A204.1 (cell line): Measurements from ENCODE around the gene AFF3.
"Not testable (repeated sequence)": the region's sequence is repeated elsewhere in the genome, so short reads cannot be mapped to it uniquely, and the experiment has no call there.

ENCODE experiments used
- FAIRE-seq: peaks from 2 replicates; lab custom pipeline; 2012; peaks lifted over from hg19 to GRCh38; lab: Jason Lieb, UNC

AFF3 gene

DNA sequence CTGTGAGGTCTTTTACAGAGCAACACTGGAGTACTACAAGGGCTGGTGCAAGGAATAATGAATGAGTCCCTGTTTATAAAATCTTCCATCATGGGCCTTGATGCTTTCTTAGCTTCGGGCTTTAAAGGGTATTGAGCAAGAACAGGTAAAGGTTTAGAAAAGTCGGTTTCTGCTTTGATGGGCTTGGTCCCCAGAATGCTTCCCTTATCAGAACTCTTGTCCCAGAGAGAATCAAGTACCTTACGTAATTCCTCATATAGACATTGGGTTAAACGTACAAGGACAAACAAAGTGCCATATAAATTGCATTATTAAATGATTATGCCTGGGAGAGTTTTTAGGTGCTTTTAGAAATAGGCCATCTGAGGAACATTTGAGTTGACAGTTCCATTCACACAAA is 628.0 kb downstream of the AFF3 start:
- FAIRE-seq: no peak

GRCh38 chr2:99512181-99512591 is 630.2 kb downstream of the AFF3 start:
- no peak for FAIRE-seq

- FAIRE-seq: no peak
These were observed 633.0 kb downstream of the AFF3 start for GRCh38 chr2:99509387-99509786.

- no peak for FAIRE-seq
These were observed 634.2 kb downstream of the AFF3 start for GRCh38 chr2:99507937-99508818.

GRCh38 chr2:99504844-99505584 is 637.4 kb downstream of the AFF3 start:
- FAIRE-seq: no peak

GRCh38 chr2:99503662-99504416 is 638.6 kb downstream of the AFF3 start:
- FAIRE-seq: not testable (repeated sequence)

DNA sequence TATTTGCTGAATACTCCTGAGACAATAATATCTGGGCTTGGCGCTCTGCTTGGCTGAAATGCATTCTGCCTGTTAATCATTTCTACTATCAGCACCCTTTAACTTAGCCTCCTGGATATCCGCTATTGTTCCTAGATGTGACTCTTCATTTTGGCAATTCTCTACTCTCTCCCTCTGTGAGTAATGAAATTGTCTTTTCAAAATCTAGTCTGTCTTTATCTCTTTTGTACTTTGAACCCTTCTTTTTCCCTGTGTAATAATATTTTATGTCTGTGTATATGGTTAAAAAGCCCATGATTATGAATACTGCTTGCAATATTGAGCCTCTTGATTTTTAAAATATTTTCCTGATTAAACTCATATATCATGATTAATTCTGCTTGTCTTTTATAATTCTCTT is 646.4 kb downstream of the AFF3 start:
- no peak for FAIRE-seq
